Astrocyte of the spinal cord (primary cell): ENCODE results near the gene ACP4.

ENCODE experiments used
- DNase-seq: peaks from one replicate; pipeline ENCODE4 v3.0.0; 2011; ENCODE audit warnings: low read depth, low spot score
- H3K4me3 ChIP-seq: 2 replicates; pipeline ENCODE4 v1.5.1; 2011; ENCODE audit warnings: low read depth, mild to moderate bottlenecking, low read length, moderate library complexity
- CTCF ChIP-seq: IDR thresholded peaks from 2 replicates; pipeline ENCODE4 v1.5.1; 2012; ENCODE audit warnings: low read depth, mild to moderate bottlenecking, low read length, inconsistent platforms
- in situ Hi-C: cut with HindIII; loops from 2 replicates; pipeline ENCODE4 v1.10.0; 2017; ENCODE audit warnings: low sequenced_read_pairs

Gene ACP4

DNA sequence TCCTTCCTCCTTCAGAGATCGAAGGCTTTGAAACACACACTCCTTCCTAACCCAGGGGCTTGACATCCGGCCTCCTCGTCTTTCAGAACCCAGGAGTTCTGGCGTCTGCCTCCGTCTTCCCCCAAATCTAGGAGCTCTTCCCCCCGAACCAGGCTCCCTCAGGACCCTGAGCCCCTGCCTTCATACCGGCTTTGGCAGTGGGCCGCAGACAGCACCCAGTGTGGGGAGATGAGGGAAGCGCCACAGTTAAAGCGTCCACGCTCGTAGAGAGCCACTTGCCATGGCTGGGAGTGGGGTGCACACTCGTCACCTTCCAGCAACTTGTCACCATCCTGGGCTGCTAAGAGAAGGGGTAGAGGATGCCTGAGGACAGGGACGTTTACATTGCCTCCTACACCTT, 37.3 kb downstream of the ACP4 start:
- no peak for TF ChIP-seq CTCF
- no peak overlapping the region for H3K4me3 ChIP-seq
- no peak for DNase-seq
- in situ Hi-C loops: no loop called here

DNA sequence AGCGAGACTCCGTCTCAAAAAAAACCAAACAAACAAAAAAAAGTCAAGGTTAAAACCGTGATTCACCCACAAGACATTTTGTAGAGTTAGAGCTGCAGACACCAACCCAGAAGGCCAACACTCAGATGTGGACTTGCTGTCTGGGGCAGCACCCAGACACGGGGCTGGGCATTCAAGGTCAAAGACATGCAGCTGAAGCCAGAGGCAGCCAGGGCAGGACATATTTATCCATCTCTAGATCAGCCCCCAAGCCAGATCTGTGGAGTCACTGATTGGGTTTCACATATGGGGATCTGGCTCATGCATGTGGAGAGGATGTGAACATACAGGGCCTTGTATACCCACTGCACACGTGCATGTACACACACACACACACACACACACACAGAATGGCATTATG, 39.6 kb downstream of the ACP4 start:
- DNase-seq: no peak
- TF ChIP-seq CTCF: no peak
- no peak overlapping the region for H3K4me3 ChIP-seq
- in situ Hi-C loops: no loop called here

GRCh38 chr19:50830266-50831025, 40.2 kb downstream of the ACP4 start:
- no peak for TF ChIP-seq CTCF

DNA sequence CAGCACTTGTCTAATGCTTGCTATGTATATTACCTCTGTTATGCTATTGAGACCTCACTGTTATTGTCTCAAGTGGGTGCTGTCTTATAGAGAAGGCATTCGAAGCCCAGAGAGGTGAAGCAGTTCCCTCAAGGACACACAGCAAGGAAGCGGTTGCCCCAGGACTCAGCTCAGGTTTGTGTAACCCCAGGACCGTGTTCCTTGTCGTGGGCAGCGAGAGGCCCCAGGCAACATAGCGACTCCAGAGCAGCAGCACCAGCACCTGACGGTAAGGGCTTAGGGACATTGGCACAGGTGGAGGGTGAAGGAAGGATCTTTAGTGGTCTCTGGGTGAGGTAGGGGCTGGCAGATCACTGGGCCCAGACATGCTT, 40.8 kb downstream of the ACP4 start:
- DNase-seq: no peak
- TF ChIP-seq CTCF: no peak
- H3K4me3 ChIP-seq: no peak overlapping the region
- in situ Hi-C loops: no loop called here

More at GRCh38 chr19:50830266-50831025, 40.2 kb downstream of the ACP4 start:
- in situ Hi-C loops: no loop called here
- H3K4me3 ChIP-seq: no peak overlapping the region
- no peak for DNase-seq

GRCh38 chr19:50832666-50833065, 42.5 kb downstream of the ACP4 start:
- H3K4me3 ChIP-seq: no peak overlapping the region
- no peak for TF ChIP-seq CTCF
- in situ Hi-C loops: no loop called here
- no peak for DNase-seq

DNA sequence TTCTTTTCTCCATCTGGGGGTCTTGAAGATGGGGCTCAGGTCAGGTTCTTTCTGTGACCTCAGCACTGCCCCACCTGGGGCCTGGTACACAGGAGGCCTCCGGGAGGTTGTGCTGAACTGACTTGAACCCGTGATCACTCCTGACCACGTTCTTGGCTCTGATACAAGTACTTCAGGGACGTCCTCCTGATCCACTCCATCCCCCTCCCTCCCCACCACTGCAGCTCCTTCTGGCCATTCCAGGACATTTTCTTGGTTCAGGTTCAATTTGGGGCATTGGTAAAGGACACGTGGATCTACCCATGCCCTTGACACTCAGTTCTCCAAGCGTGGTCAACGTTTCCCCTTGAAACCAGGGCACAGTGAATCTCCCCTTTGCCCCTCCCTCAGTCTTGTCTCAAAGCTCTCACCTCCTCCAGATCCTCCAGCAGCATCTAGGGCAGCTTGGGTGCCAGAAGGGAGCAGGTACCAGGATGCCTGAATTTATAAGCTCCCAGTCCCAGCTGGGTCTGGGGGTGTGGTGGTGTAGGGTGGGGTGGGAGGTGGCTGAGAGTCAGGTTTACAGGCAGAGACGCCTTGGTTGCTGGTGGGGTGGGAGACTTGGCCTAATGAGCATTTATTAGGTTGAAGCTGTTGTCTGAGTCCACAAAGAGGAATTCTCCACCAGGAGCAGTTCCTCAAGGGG, 43.0 kb downstream of the ACP4 start, which contains the start of gene KLK15:
Gene KLK15, minus strand, starts transcription at position 458 of the 685 bp plus-strand sequence. CDS start 2,082 bp downstream, outside the sequence.
- H3K4me3 ChIP-seq: no peak within 1 kb of the TSS
- in situ Hi-C loops: no loop called here
- DNase-seq: no peak
- TF ChIP-seq CTCF: no peak
